Heart left ventricle (tissue), 13 donors: ENCODE measurements around the gene JPH2.

Source experiments
- CTCF ChIP-seq, 12 donors: fragments of 200-600 bp; sonication (generic) in 4 of 12; IDR thresholded peaks; one replicate each; pipeline versions ENCODE4 v1.5.0 to v1.8.0; 2018 to 2022; ENCODE audit warnings: antibody characterized with exemption in 12 of 12, mild to moderate bottlenecking in 5 of 12
- POLR2A ChIP-seq, 2 donors: fragments of 450-650 bp; IDR thresholded peaks; one replicate each; pipeline ENCODE4 v1.6.1; 2017; ENCODE audit warnings: antibody characterized with exemption in 2 of 2, mild to moderate bottlenecking in 2 of 2, moderate library complexity in 2 of 2
- donor health status: ischemic (EF 13 %, LVEDD 7.1; RV severe dilation, severe dysfunction).
- donor health status: DM: no; HTN: yes; CAD: no.
- donor health status: DM: no; HTN: no; CAD: no.
- donor health status: ischemic (EF 25% LVEDD 6.9; RV normal size, moderate dysfunction).
- donor health status: ischemic (EF 25% LVEDD 5.7; RV mildly dilated, moderate dysfunction).
- donor health status: ischemic (EF 35%, LVEDD 5.7; RV mildly dilated, moderate dysfunction).
- donor health status: nonischemic (EF 11% LVEDD 7.7; RV severe dilation, severe dysfunction).
- donor health status: DM: yes; HTN: yes; CAD: no.
- donor health status: PGD.
- donor health status: ischemic (EF 29% LVEDD 5.4; RV normal size, mild dysfunction).
- donor health status: nonischemic (EF 23%, LVEDD 6.1; RV moderate dilation, normal function).

- TF ChIP-seq CTCF (IDR thresholded peaks at IDR 0.05) (no peak), POLR2A (IDR thresholded peaks at IDR 0.05) (no peak)
These were observed 36.7 kb upstream of the JPH2 start for GRCh38 chr20:44223721-44224120.
